WI38 (cell line): ENCODE data around the gene EFHD2.

ENCODE experiments used
- H3K4me3 ChIP-seq: 2 replicates; pipeline ENCODE4 v1.5.1; 2011; ENCODE audit warnings: low read depth, mild to moderate bottlenecking, control low read depth, low read length
- TF ChIP-seq, protein P1 (sequence below): IDR thresholded peaks from 2 replicates; pipeline ENCODE4 v1.5.1; 2012; ENCODE audit warnings: low read depth, mild to moderate bottlenecking, control low read depth, low read length

EFHD2 gene

DNA sequence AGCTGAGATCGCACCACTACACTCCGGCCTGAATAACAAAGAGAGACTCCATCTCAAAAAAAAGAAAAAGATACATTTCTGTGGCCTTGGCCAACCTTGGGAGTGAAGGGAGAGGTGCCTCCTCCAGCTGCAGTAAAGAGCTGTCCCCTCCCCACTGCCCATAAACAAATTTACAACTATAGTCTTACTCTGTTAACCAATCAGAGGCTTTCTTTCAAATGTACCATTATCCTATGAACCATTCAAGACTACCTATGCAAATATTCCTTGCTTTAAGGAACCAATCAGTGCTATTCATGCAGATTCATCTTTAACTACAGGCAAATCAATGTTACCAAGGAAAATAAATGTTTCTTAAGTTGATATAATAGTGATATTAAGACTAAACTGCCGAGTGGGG is 67.2 kb downstream of the EFHD2 start:
- TF ChIP-seq, protein P1, sequence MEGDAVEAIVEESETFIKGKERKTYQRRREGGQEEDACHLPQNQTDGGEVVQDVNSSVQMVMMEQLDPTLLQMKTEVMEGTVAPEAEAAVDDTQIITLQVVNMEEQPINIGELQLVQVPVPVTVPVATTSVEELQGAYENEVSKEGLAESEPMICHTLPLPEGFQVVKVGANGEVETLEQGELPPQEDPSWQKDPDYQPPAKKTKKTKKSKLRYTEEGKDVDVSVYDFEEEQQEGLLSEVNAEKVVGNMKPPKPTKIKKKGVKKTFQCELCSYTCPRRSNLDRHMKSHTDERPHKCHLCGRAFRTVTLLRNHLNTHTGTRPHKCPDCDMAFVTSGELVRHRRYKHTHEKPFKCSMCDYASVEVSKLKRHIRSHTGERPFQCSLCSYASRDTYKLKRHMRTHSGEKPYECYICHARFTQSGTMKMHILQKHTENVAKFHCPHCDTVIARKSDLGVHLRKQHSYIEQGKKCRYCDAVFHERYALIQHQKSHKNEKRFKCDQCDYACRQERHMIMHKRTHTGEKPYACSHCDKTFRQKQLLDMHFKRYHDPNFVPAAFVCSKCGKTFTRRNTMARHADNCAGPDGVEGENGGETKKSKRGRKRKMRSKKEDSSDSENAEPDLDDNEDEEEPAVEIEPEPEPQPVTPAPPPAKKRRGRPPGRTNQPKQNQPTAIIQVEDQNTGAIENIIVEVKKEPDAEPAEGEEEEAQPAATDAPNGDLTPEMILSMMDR: no peak
- no peak overlapping the region for H3K4me3 ChIP-seq

GRCh38 chr1:15477646-15478212 is 68.0 kb downstream of the EFHD2 start:
- TF ChIP-seq, protein P1: no peak
- no peak overlapping the region for H3K4me3 ChIP-seq
